DOHH2 (cell line): ENCODE data around the gene LCN15.

Source experiments
- H3F3A ChIP-seq: fragments of 200-600 bp; sonication (generic), shearing (Covaris generic); 2 replicates; pipeline ENCODE4 v1.6.0; 2016; ENCODE audit warnings: antibody characterized with exemption, mild to moderate bottlenecking; ENCODE audit not compliant: control insufficient read depth, insufficient read depth
- H3K27ac ChIP-seq: fragments of 200-600 bp; sonication (generic); 2 replicates; pipeline ENCODE4 v1.5.1; 2014; ENCODE audit warnings: low read depth, mild to moderate bottlenecking, low read length, moderate library complexity
- H3K27me3 ChIP-seq: fragments of 200-600 bp; sonication (generic); 2 replicates; pipeline ENCODE4 v1.6.1; 2014; ENCODE audit warnings: mild to moderate bottlenecking, low read length, mixed read lengths; ENCODE audit not compliant: control insufficient read depth
- H3K36me3 ChIP-seq: fragments of 200-600 bp; sonication (generic); 2 replicates; pipeline ENCODE4 v1.6.1; 2014; ENCODE audit warnings: mild to moderate bottlenecking, low read length, moderate library complexity, mixed read lengths; ENCODE audit not compliant: control insufficient read depth
- H3K4me1 ChIP-seq: fragments of 200-600 bp; sonication (generic); 2 replicates; pipeline ENCODE4 v1.6.1; 2014; ENCODE audit warnings: mild to moderate bottlenecking, low read length, mixed read lengths; ENCODE audit not compliant: control insufficient read depth
- H3K4me2 ChIP-seq: fragments of 200-600 bp; sonication (generic); 2 replicates; pipeline ENCODE4 v1.6.0; 2014; ENCODE audit warnings: mild to moderate bottlenecking, low read length, moderate library complexity
- H3K4me3 ChIP-seq: fragments of 200-600 bp; sonication (generic); 2 replicates; pipeline ENCODE4 v1.5.1; 2014; ENCODE audit warnings: mild to moderate bottlenecking, low read length, mixed read lengths
- H3K79me2 ChIP-seq: fragments of 200-600 bp; sonication (generic); 2 replicates; pipeline ENCODE4 v1.6.1; 2014; ENCODE audit warnings: mild to moderate bottlenecking, low read length, mixed read lengths; ENCODE audit not compliant: control insufficient read depth
- H3K9me2 ChIP-seq: fragments of 200-600 bp; sonication (generic); replicated peaks from 2 replicates; pipeline ENCODE4 v1.6.1; 2014; ENCODE audit warnings: mild to moderate bottlenecking, low read length, mixed read lengths; ENCODE audit not compliant: control insufficient read depth
- H3K9me3 ChIP-seq: fragments of 200-600 bp; sonication (generic); 2 replicates; pipeline ENCODE4 v1.6.1; 2014; ENCODE audit warnings: antibody characterized with exemption, low read length, mixed read lengths; ENCODE audit not compliant: control insufficient read depth, insufficient read depth
- H4K20me1 ChIP-seq: fragments of 200-600 bp; sonication (generic); 2 replicates; pipeline ENCODE4 v1.6.0; 2014; ENCODE audit warnings: low read depth, mild to moderate bottlenecking, antibody characterized with exemption, low read length, moderate library complexity; ENCODE audit not compliant: control insufficient read depth, insufficient read depth
- CTCF ChIP-seq: fragments of 200-600 bp; sonication (generic); IDR thresholded peaks from one replicate; pipeline ENCODE4 v1.5.1; 2014; ENCODE audit warnings: antibody characterized with exemption, mild to moderate bottlenecking, low read depth, low read length; ENCODE audit not compliant: poor library complexity, severe bottlenecking
- EZH2phosphoT487 ChIP-seq: fragments of 200-600 bp; sonication (generic); IDR thresholded peaks from 2 replicates; pipeline ENCODE4 v1.6.1; 2017; ENCODE audit warnings: borderline replicate concordance, mild to moderate bottlenecking, antibody characterized with exemption, low read length, moderate library complexity, mixed read lengths

The LCN15 gene

GRCh38 chr9:136779808-136780207 is 15.5 kb upstream of the LCN15 start:
- Histone ChIP-seq H3F3A (no peaks in the 10 kb centered on the region), H3K9me2 (no peaks in the 10 kb centered on the region), H3K9me3 (no peaks in the 10 kb centered on the region), H3K79me2 (no peaks in the 10 kb centered on the region), H3K36me3 (no peaks in the 10 kb centered on the region), H3K4me1 (0 out of 2 replicates have a peak, but pooled peaks cover 3% of the 10 kb centered on the region), H3K27ac (no peak overlapping the region), H4K20me1 (no peaks in the 10 kb centered on the region), H3K4me2 (no peak overlapping the region), H3K4me3 (no peak overlapping the region), H3K27me3 (peaks cover 19% of the 10 kb centered on the region)
- TF ChIP-seq CTCF (no peak), EZH2phosphoT487 (no peak)

DNA sequence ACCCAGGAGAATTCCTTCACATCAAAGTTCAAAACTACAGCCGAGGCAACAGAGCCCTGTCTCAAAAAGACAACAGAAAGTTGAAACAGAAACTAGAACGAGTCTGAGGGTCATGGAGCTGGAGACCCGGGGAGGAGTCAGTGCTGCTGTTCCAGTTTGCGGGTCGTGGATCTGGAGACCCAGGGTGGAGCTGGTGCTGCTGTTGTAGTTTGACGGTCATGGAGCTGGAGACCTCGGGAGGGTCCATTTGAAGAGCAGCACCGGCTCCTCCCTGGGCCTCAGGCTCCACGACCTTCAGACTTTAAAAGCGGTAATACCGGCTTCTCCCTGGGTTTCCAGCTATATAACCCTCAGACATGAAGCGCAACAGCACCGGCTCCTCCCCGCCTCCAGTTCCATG is 13.0 kb upstream of the LCN15 start:
- no peak overlapping the region for H3K4me2 ChIP-seq
- TF ChIP-seq EZH2phosphoT487, result no peak
- no peak for TF ChIP-seq CTCF
- no peak overlapping the region for H3K4me3 ChIP-seq
- H3K27ac ChIP-seq, result no peak overlapping the region
- H3F3A ChIP-seq, result no peaks in the 10 kb centered on the region
- H4K20me1 ChIP-seq, result no peaks in the 10 kb centered on the region
- no peaks in the 10 kb centered on the region for H3K9me2 ChIP-seq
- peaks cover 2% of the 10 kb centered on the region; the same call in 1 of the 2 replicates for H3K36me3 ChIP-seq
- no peaks in the 10 kb centered on the region for H3K79me2 ChIP-seq
- H3K4me1 ChIP-seq, result peaks cover 9% of the 10 kb centered on the region
- H3K27me3 ChIP-seq, result peaks cover 17% of the 10 kb centered on the region
- H3K9me3 ChIP-seq, result peaks cover 14% of the 10 kb centered on the region; the same call in 1 of the 2 replicates

- Histone ChIP-seq H3K27ac (no peak overlapping the region), H3K9me3 (peaks cover 14% of the 10 kb centered on the region; the same call in 1 of the 2 replicates), H3K4me3 (no peak overlapping the region), H3K36me3 (peaks cover 2% of the 10 kb centered on the region; the same call in 1 of the 2 replicates), H3K4me1 (peaks cover 9% of the 10 kb centered on the region), H3K79me2 (no peaks in the 10 kb centered on the region), H3F3A (no peaks in the 10 kb centered on the region), H3K4me2 (no peak overlapping the region), H4K20me1 (no peaks in the 10 kb centered on the region), H3K9me2 (no peaks in the 10 kb centered on the region), H3K27me3 (peaks cover 17% of the 10 kb centered on the region)
- TF ChIP-seq CTCF, result no peak
- no peak for TF ChIP-seq EZH2phosphoT487
These were observed 12.6 kb upstream of the LCN15 start for GRCh38 chr9:136776947-136777346.

- Histone ChIP-seq H3K9me3 (peaks cover 14% of the 10 kb centered on the region; the same call in 1 of the 2 replicates), H3K4me1 (peaks cover 9% of the 10 kb centered on the region), H3K27ac (no peak overlapping the region), H3F3A (no peaks in the 10 kb centered on the region), H3K36me3 (peaks cover 2% of the 10 kb centered on the region; the same call in 1 of the 2 replicates), H3K27me3 (peaks cover 16% of the 10 kb centered on the region), H3K79me2 (no peaks in the 10 kb centered on the region), H4K20me1 (no peaks in the 10 kb centered on the region), H3K4me2 (no peak overlapping the region), H3K4me3 (no peak overlapping the region), H3K9me2 (no peaks in the 10 kb centered on the region)
- TF ChIP-seq EZH2phosphoT487 (no peak), CTCF (no peak)
These were observed 10.9 kb upstream of the LCN15 start for GRCh38 chr9:136775191-136775590.
